Gastrocnemius medialis (tissue), 4 donors: ENCODE measurements around the gene CTTNBP2. TPM values are rescaled to one million over a fixed set of nuclear protein-coding genes. Genes with fewer than 3 reads are reported as not detected.

Source experiments
- ATAC-seq, 2 donors: fragments of 150-250 bp; one replicate each; pipeline ENCODE4 v1.9.1; 2016
- DNase-seq, 2 donors: peaks; one replicate each; pipeline ENCODE4 v3.0.0-alpha.2; 2019
- H3K27ac ChIP-seq, 4 donors: fragments of 200-600 bp; sonication (generic); 1 replicate in 1 of 4; 2 replicates in 3 of 4; pipeline ENCODE4 v1.5.1; 2016 to 2018; ENCODE audit warnings: mild to moderate bottlenecking in 2 of 4, moderate library complexity in 1 of 4
- H3K27me3 ChIP-seq, 3 donors: fragments of 200-600 bp; sonication (generic) in 2 of 3; 1 replicate in 1 of 3; 2 replicates in 2 of 3; pipeline versions ENCODE4 v1.5.1 to v1.6.0; 2016 to 2019; ENCODE audit warnings: mild to moderate bottlenecking in 1 of 3, moderate library complexity in 1 of 3
- H3K36me3 ChIP-seq, 2 donors: fragments of 200-600 bp; sonication (generic) in 1 of 2; one replicate each; pipeline ENCODE4 v1.5.1; 2017 to 2018
- H3K4me1 ChIP-seq, 2 donors: fragments of 200-600 bp; sonication (generic) in 1 of 2; one replicate each; pipeline ENCODE4 v1.5.1; 2016 to 2017; ENCODE audit warnings: mild to moderate bottlenecking in 2 of 2
- H3K4me3 ChIP-seq, 4 donors: fragments of 200-600 bp; sonication (generic) in 3 of 4; 1 replicate in 1 of 4; 2 replicates in 3 of 4; pipeline ENCODE4 v1.5.1; 2016 to 2019; ENCODE audit warnings: mild to moderate bottlenecking in 2 of 4
- H3K9me3 ChIP-seq, 3 donors: fragments of 200-600 bp; sonication (generic) in 2 of 3; 1 replicate in 1 of 3; 2 replicates in 2 of 3; pipeline ENCODE4 v1.5.1; 2016 to 2019
- CTCF ChIP-seq, 5 experiments: fragments of 450-650 bp in 3 of 5; fragments of 200-600 bp in 2 of 5; sonication (generic) in 2 of 5; IDR thresholded peaks in 4 of 5; conservative IDR thresholded peaks in 1 of 5; 1 replicate in 4 of 5; 2 replicates in 1 of 5; pipeline ENCODE4 v1.5.1; 2016 to 2019; ENCODE audit warnings: antibody characterized with exemption in 5 of 5, mild to moderate bottlenecking in 3 of 5, moderate library complexity in 3 of 5
- POLR2A ChIP-seq, 2 donors: fragments of 450-650 bp; IDR thresholded peaks; one replicate each; pipeline ENCODE4 v1.6.1; 2017; ENCODE audit warnings: antibody characterized with exemption in 2 of 2, mild to moderate bottlenecking in 2 of 2, moderate library complexity in 2 of 2
- in situ Hi-C, 4 donors: fragments of 200-750 bp; cut with MboI; loops; one replicate each; pipeline versions ENCODE4 v1.15.0 to v1.8.0; 2017; ENCODE audit warnings: low sequenced_read_pairs in 4 of 4
- intact Hi-C: fragments of 100-400 bp; cut with DNase I; formaldehyde crosslinking; loops from one replicate; pipeline ENCODE4 v1.15.1; 2023; ENCODE audit warnings: low total_unique reads
- total RNA-seq, 4 donors: library from RNA; depleted of rRNA; stranded (reverse); fragments of >200 nt; gene quantifications; one replicate each; pipeline versions ENCODE4 v1.1.0 to v1.2.3, GENCODE V29; 2016

CTTNBP2 gene
- total RNA-seq, 4 donors from 2014 or later, result 0.49 to 1.8 (median 1.5) TPM

GRCh38 chr7:117857718-117858117 lies 15.5 kb downstream of the CTTNBP2 start:
- Histone ChIP-seq H3K4me3 (no peak overlapping the region), H3K27me3 (no peaks in the 10 kb centered on the region), H3K27ac (no peak overlapping the region), H3K4me1 (no peaks in the 10 kb centered on the region), H3K36me3 (no peaks in the 10 kb centered on the region), H3K9me3 (no peaks in the 10 kb centered on the region)
- ATAC-seq, result no peak
- TF ChIP-seq POLR2A (IDR thresholded peaks at IDR 0.05) (no peak), CTCF (IDR thresholded peaks at IDR 0.05 in 4 of 5, conservative IDR thresholded peaks at IDR 0.05 in 1 of 5) (no peak)
- no peak for DNase-seq
- in situ Hi-C loops (no loop called here), intact Hi-C loops (no loop called here)

GRCh38 chr7:117856196-117856595 lies 17.0 kb downstream of the CTTNBP2 start:
- intact Hi-C loops, result no loop called here
- Histone ChIP-seq H3K4me3 (no peak overlapping the region), H3K4me1 (no peaks in the 10 kb centered on the region), H3K27me3 (no peaks in the 10 kb centered on the region), H3K27ac (no peak overlapping the region), H3K9me3 (no peaks in the 10 kb centered on the region), H3K36me3 (no peaks in the 10 kb centered on the region)
- TF ChIP-seq CTCF (IDR thresholded peaks at IDR 0.05 in 4 of 5, conservative IDR thresholded peaks at IDR 0.05 in 1 of 5) (no peak), POLR2A (IDR thresholded peaks at IDR 0.05) (no peak)
- in situ Hi-C loops, result no loop called here
- DNase-seq (no peak), ATAC-seq (no peak)

- no peak for TF ChIP-seq POLR2A (IDR thresholded peaks at IDR 0.05)
- no peak for TF ChIP-seq CTCF (IDR thresholded peaks at IDR 0.05 in 4 of 5, conservative IDR thresholded peaks at IDR 0.05 in 1 of 5)
Measured at GRCh38 chr7:117854186-117854585, 19.1 kb downstream of the CTTNBP2 start.

GRCh38 chr7:117848941-117849340 lies 24.3 kb downstream of the CTTNBP2 start:
- TF ChIP-seq CTCF (IDR thresholded peaks at IDR 0.05 in 4 of 5, conservative IDR thresholded peaks at IDR 0.05 in 1 of 5) (no peak), POLR2A (IDR thresholded peaks at IDR 0.05) (no peak)
- in situ Hi-C loops, result no loop called here
- Histone ChIP-seq H3K9me3 (no peaks in the 10 kb centered on the region), H3K27me3 (no peaks in the 10 kb centered on the region), H3K36me3 (no peaks in the 10 kb centered on the region), H3K4me3 (no peak overlapping the region), H3K27ac (no peak overlapping the region), H3K4me1 (no peaks in the 10 kb centered on the region)
- intact Hi-C loops, result no loop called here
- no peak for ATAC-seq
- DNase-seq, result no peak

More at GRCh38 chr7:117854186-117854585, 19.1 kb downstream of the CTTNBP2 start:
- no peak for DNase-seq
- intact Hi-C loops (no loop called here), in situ Hi-C loops (no loop called here)
- Histone ChIP-seq H3K36me3 (no peaks in the 10 kb centered on the region), H3K27ac (no peak overlapping the region), H3K4me1 (no peaks in the 10 kb centered on the region), H3K27me3 (no peaks in the 10 kb centered on the region), H3K9me3 (no peaks in the 10 kb centered on the region), H3K4me3 (no peak overlapping the region)
- no peak for ATAC-seq

- Histone ChIP-seq H3K27ac (no peak overlapping the region), H3K27me3 (no peaks in the 10 kb centered on the region), H3K4me3 (no peak overlapping the region), H3K36me3 (no peaks in the 10 kb centered on the region), H3K9me3 (no peaks in the 10 kb centered on the region), H3K4me1 (no peaks in the 10 kb centered on the region)
- DNase-seq (no peak), ATAC-seq (no peak)
- intact Hi-C loops (no loop called here), in situ Hi-C loops (no loop called here)
- no peak for TF ChIP-seq POLR2A (IDR thresholded peaks at IDR 0.05)
- no peak for TF ChIP-seq CTCF (IDR thresholded peaks at IDR 0.05 in 4 of 5, conservative IDR thresholded peaks at IDR 0.05 in 1 of 5)
Measured at GRCh38 chr7:117844678-117845077, 28.6 kb downstream of the CTTNBP2 start.
